Retinal pigment epithelial cell (primary cell): ENCODE results near the gene GSPT1.

Experiments
- DNase-seq: peaks from one replicate; pipeline ENCODE4 v3.0.0-alpha.2; 2010; ENCODE audit warnings: low read depth
- H3K4me3 ChIP-seq: 2 replicates; pipeline ENCODE4 v1.5.1; 2011; ENCODE audit warnings: mild to moderate bottlenecking, low read length, control low read depth, moderate library complexity
- TF ChIP-seq, protein P1 (sequence below): conservative IDR thresholded peaks from 2 replicates; pipeline ENCODE4 v1.5.1; 2011; ENCODE audit warnings: low read depth, low read length, control low read depth, inconsistent platforms

Gene GSPT1

DNA sequence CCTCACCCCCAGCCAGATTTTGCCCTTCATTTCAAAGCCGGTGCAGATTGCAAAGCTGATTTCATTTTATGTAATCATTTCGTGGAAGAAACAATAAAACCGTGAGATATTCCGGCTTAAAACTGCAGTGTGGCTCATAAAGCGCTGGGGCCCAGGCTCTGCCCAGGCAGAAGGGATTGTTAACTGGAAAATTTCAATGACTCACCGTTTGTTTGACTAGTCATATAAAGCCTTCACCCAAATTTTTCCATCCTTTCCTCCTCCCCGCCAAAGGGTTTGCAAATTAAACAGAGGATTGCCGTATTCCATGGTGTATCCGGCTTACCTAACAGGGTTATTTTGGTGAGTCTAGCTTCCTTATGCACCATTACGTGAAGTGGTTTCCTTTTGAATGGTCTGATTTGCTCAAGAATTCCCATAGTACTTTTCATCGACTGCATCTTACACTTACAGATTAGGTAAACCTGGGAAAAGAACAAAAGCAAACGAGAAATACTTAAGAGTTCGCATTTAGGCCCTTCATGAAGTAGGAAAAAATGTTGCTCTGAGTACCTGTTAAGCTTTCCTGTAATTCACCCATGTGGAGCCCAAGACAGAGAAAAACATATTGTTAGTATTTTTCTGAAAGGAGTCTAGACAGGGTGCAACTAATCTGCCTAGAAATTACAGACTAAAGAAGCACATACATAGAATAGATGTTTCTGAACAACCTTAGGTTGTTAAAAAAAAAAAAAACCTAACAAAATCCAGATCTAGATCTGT, 949 bp upstream of the GSPT1 start:
- peak overlapping the region; percentile 71 for H3K4me3 ChIP-seq
- TF ChIP-seq, protein P1, sequence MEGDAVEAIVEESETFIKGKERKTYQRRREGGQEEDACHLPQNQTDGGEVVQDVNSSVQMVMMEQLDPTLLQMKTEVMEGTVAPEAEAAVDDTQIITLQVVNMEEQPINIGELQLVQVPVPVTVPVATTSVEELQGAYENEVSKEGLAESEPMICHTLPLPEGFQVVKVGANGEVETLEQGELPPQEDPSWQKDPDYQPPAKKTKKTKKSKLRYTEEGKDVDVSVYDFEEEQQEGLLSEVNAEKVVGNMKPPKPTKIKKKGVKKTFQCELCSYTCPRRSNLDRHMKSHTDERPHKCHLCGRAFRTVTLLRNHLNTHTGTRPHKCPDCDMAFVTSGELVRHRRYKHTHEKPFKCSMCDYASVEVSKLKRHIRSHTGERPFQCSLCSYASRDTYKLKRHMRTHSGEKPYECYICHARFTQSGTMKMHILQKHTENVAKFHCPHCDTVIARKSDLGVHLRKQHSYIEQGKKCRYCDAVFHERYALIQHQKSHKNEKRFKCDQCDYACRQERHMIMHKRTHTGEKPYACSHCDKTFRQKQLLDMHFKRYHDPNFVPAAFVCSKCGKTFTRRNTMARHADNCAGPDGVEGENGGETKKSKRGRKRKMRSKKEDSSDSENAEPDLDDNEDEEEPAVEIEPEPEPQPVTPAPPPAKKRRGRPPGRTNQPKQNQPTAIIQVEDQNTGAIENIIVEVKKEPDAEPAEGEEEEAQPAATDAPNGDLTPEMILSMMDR, result no peak
- DNase-seq, result peak; percentile 39

- TF ChIP-seq, protein P1, result no peak
- peak overlapping the region; percentile 83 for H3K4me3 ChIP-seq
- DNase-seq, result no peak
Observed at GRCh38 chr16:11915114-11915643, 577 bp downstream of the GSPT1 start.

- DNase-seq, result no peak
- peak overlapping the region; percentile 83 for H3K4me3 ChIP-seq
- TF ChIP-seq, protein P1, result no peak
Observed at GRCh38 chr16:11914210-11915113, 1.3 kb downstream of the GSPT1 start.

DNA sequence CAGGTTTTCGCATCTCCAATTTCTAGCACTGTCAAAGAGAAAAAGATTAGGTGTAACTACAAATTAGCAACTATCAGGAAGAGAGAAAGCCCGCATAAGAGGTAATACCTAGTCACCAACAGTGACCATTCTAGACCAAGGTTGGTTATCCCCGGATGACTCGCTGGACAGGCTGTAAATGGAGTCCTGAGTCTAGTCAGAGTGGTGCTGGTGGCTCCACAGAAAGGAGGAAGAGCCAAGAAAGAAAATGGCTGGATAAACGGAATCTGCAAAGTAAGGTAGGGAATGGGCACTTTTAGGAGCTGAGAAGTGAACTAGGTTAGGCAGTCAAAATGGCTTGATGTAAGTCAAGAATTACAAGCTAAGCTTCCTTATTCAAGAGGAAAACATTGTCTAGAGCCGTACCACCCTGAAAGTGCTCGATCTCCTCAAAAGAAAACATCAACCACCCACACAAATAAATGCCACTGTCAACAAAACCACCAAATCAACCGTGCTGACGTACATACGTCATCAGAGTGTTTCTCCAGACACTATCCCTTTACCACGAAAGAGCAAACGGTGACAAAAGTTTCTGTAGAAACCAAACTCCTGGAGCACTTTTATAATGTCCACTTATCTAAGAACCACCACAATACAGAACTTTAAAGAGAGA, 2.2 kb downstream of the GSPT1 start:
- no peak for DNase-seq
- TF ChIP-seq, protein P1, result no peak
- peak overlapping the region; percentile 83 for H3K4me3 ChIP-seq

DNA sequence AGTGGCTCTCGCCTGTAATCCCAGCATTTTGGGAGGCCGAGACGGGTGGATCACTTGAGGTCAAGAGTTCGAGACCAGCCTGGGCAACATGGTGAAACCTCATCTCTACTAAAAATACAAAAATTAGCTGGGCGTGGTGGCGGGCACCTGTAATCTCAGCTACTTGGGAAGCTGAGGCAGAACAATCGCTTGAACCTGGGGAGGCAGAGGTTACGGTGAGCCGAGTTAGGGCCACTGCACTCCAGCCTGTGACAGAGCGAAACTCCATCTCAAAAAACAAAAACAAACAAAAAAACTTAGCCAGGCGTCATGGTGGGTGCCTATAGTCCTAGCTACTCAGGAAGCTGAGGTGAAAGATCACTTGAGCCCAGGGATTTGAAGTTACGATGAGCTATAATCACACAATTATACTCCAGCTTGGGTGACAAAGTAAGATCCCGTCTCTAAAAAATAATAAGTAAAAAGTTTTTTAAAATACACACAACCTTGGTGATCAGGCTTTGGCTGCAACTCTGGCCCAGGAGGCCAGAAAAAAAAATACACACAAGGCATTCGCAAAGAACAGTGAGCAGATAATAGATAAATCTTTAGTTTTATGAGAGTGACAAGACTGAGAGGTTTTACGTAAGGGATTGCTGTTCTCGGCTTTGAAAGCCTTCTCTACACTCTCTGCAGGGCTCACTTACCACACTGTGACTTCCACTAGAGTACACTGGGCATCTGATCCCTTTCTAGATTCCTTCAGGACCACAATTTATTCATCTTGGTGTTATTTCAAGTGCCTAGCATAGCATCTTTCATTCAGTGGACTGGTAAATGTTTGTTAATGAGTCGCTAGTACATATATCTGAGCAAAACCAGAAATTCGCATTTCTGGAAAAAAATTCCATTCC, 5.9 kb downstream of the GSPT1 start:
- TF ChIP-seq, protein P1, result no peak
- no peak for DNase-seq
- H3K4me3 ChIP-seq, result no peak overlapping the region
